Measurements from ENCODE around the gene CKS1B.

The CKS1B gene

GRCh38 chr1:155014709-155015508, 40.4 kb downstream of the CKS1B start:
- no peak for DNase-seq (ENCODE audit: low read depth in 2 of 2)

- no peak for DNase-seq (ENCODE audit: low read depth in 2 of 2)
Measured at GRCh38 chr1:155015527-155016230, 41.2 kb downstream of the CKS1B start.

- no peak for DNase-seq (ENCODE audit: low read depth in 2 of 2)
Measured at GRCh38 chr1:155016231-155016831, 41.9 kb downstream of the CKS1B start.

GRCh38 chr1:155017041-155017945, 42.8 kb downstream of the CKS1B start:
- DNase-seq (ENCODE audit: low read depth in 2 of 2): peak; percentile 83 to 87

- no peak for DNase-seq (ENCODE audit: low read depth in 2 of 2)
Measured at GRCh38 chr1:155017946-155018316, 43.5 kb downstream of the CKS1B start.

- no peak for DNase-seq (ENCODE audit: low read depth in 2 of 2)
Measured at GRCh38 chr1:155018617-155019348, 44.3 kb downstream of the CKS1B start.

GRCh38 chr1:155019377-155020245, 45.1 kb downstream of the CKS1B start:
- DNase-seq (ENCODE audit: low read depth in 2 of 2): no peak

- no peak for DNase-seq (ENCODE audit: low read depth in 2 of 2)
Measured at GRCh38 chr1:155022136-155022926, 47.9 kb downstream of the CKS1B start.

- DNase-seq (ENCODE audit: low read depth in 2 of 2): no peak
Measured at GRCh38 chr1:155022927-155023236, 48.4 kb downstream of the CKS1B start.

GRCh38 chr1:155023627-155024026, 49.1 kb downstream of the CKS1B start:
- DNase-seq (ENCODE audit: low read depth in 2 of 2): no peak

GRCh38 chr1:155024315-155024714, 49.8 kb downstream of the CKS1B start:
- DNase-seq (ENCODE audit: low read depth in 2 of 2): no peak

- DNase-seq (ENCODE audit: low read depth in 2 of 2): no peak
Measured at GRCh38 chr1:155026154-155026553, 51.7 kb downstream of the CKS1B start.

GRCh38 chr1:155026588-155026987, 52.1 kb downstream of the CKS1B start:
- no peak for DNase-seq (ENCODE audit: low read depth in 2 of 2)
